ENCODE results near the gene SHE.

DNA sequence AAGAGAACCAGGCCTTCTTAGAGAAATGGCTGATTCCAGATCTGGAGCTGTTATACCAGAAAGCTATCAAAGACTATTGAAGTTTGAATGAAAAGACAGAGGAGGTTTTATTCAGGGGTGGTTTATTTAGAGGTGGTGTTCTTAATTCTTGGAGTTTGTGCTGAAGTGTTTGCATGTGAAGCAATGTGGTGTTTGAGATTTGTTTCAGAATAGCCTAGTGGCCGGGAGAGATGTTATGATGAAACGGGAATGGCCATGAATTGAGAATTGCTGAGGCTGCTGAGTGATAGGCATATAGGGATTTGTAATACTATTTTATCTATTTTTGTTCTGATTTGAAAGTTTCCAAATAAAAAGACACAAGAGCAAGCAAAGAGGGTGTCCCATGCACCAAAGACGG is 10.5 kb upstream of the SHE start:
- TF ChIP-seq EP300 (IDR thresholded peaks at IDR 0.05; ENCODE audit: borderline replicate concordance) (no peak), ZBTB7A (IDR thresholded peaks at IDR 0.05; ENCODE audit: low read depth) (no peak), EGR1 (IDR thresholded peaks at IDR 0.05) (no peak), CEBPB (IDR thresholded peaks at IDR 0.05) (no peak), YY1 (IDR thresholded peaks at IDR 0.05; ENCODE audit: low read depth) (no peak), NFIC (IDR thresholded peaks at IDR 0.05) (no peak), RAD21 (IDR thresholded peaks at IDR 0.05; ENCODE audit: low read depth) (no peak), TEAD4 (IDR thresholded peaks at IDR 0.05) (no peak), TAF1 (IDR thresholded peaks at IDR 0.05; ENCODE audit: low read depth) (no peak)
- TF ChIP-seq, protein P1, sequence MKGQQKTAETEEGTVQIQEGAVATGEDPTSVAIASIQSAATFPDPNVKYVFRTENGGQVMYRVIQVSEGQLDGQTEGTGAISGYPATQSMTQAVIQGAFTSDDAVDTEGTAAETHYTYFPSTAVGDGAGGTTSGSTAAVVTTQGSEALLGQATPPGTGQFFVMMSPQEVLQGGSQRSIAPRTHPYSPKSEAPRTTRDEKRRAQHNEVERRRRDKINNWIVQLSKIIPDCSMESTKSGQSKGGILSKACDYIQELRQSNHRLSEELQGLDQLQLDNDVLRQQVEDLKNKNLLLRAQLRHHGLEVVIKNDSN (IDR thresholded peaks at IDR 0.05) = no peak
- TF ChIP-seq, protein P2, sequence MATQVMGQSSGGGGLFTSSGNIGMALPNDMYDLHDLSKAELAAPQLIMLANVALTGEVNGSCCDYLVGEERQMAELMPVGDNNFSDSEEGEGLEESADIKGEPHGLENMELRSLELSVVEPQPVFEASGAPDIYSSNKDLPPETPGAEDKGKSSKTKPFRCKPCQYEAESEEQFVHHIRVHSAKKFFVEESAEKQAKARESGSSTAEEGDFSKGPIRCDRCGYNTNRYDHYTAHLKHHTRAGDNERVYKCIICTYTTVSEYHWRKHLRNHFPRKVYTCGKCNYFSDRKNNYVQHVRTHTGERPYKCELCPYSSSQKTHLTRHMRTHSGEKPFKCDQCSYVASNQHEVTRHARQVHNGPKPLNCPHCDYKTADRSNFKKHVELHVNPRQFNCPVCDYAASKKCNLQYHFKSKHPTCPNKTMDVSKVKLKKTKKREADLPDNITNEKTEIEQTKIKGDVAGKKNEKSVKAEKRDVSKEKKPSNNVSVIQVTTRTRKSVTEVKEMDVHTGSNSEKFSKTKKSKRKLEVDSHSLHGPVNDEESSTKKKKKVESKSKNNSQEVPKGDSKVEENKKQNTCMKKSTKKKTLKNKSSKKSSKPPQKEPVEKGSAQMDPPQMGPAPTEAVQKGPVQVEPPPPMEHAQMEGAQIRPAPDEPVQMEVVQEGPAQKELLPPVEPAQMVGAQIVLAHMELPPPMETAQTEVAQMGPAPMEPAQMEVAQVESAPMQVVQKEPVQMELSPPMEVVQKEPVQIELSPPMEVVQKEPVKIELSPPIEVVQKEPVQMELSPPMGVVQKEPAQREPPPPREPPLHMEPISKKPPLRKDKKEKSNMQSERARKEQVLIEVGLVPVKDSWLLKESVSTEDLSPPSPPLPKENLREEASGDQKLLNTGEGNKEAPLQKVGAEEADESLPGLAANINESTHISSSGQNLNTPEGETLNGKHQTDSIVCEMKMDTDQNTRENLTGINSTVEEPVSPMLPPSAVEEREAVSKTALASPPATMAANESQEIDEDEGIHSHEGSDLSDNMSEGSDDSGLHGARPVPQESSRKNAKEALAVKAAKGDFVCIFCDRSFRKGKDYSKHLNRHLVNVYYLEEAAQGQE (IDR thresholded peaks at IDR 0.05; ENCODE audit: low read depth) = no peak
- TF ChIP-seq, protein P3, sequence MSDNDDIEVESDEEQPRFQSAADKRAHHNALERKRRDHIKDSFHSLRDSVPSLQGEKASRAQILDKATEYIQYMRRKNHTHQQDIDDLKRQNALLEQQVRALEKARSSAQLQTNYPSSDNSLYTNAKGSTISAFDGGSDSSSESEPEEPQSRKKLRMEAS (IDR thresholded peaks at IDR 0.05) = no peak

All from Ishikawa (cell line).